Mesendoderm (in vitro differentiated cells): ENCODE results near the gene TMEM169.

Source experiments
- DNase-seq: peaks from one replicate; pipeline ENCODE4 v3.0.0; 2013
- H2AK5ac ChIP-seq: 2 replicates; pipeline ENCODE4 v1.6.1; 2013; ENCODE audit warnings: low read length, inconsistent platforms
- H2BK120ac ChIP-seq: 2 replicates; pipeline ENCODE4 v1.6.1; 2013; ENCODE audit warnings: low read depth, mild to moderate bottlenecking, low read length, moderate library complexity, mixed read lengths
- H2BK15ac ChIP-seq: replicated peaks from 2 replicates; pipeline ENCODE4 v1.6.1; 2013; ENCODE audit warnings: low read depth, mild to moderate bottlenecking, moderate library complexity
- H2BK5ac ChIP-seq: 2 replicates; pipeline ENCODE4 v1.6.1; 2013; ENCODE audit warnings: low read length, inconsistent platforms
- H3K18ac ChIP-seq: 2 replicates; pipeline ENCODE4 v1.6.1; 2013; ENCODE audit warnings: mild to moderate bottlenecking, low read length, mixed read lengths
- H3K23ac ChIP-seq: one replicate; pipeline ENCODE4 v1.6.1; 2013; ENCODE audit warnings: low read length
- H3K27ac ChIP-seq: 2 replicates; pipeline ENCODE4 v1.5.1; 2013; ENCODE audit warnings: low read depth, mild to moderate bottlenecking, inconsistent platforms, low read length, moderate library complexity
- H3K27me3 ChIP-seq: 2 replicates; pipeline ENCODE4 v1.6.1; 2013; ENCODE audit warnings: low read length, control low read depth, mild to moderate bottlenecking, inconsistent platforms; ENCODE audit not compliant: insufficient read depth, poor library complexity
- H3K36me3 ChIP-seq: 2 replicates; pipeline ENCODE4 v1.6.1; 2013; ENCODE audit warnings: low read length, inconsistent platforms; ENCODE audit not compliant: control insufficient read depth, insufficient read depth
- H3K4ac ChIP-seq: one replicate; pipeline ENCODE4 v1.6.1; 2013; ENCODE audit warnings: low read depth, mild to moderate bottlenecking, low read length, moderate library complexity
- H3K4me1 ChIP-seq: 2 replicates; pipeline ENCODE4 v1.6.1; 2013; ENCODE audit warnings: low read depth, low read length, inconsistent platforms; ENCODE audit not compliant: control insufficient read depth
- H3K4me2 ChIP-seq: 2 replicates; pipeline ENCODE4 v1.6.1; 2013; ENCODE audit warnings: low read length
- H3K4me3 ChIP-seq: 2 replicates; pipeline ENCODE4 v1.5.1; 2013; ENCODE audit warnings: mild to moderate bottlenecking, low read length
- H3K56ac ChIP-seq: one replicate; pipeline ENCODE4 v1.6.1; 2013; ENCODE audit warnings: low read length
- H3K79me1 ChIP-seq: 2 replicates; pipeline ENCODE4 v1.6.1; 2013; ENCODE audit warnings: low read length, inconsistent platforms
- H3K79me2 ChIP-seq: 2 replicates; pipeline ENCODE4 v1.6.1; 2013; ENCODE audit warnings: mild to moderate bottlenecking, low read length; ENCODE audit not compliant: control insufficient read depth, insufficient read depth
- H3K9ac ChIP-seq: 2 replicates; pipeline ENCODE4 v1.6.1; 2013; ENCODE audit warnings: low read length, inconsistent platforms
- H4K5ac ChIP-seq: one replicate; pipeline ENCODE4 v1.6.1; 2013; ENCODE audit warnings: low read length
- H4K8ac ChIP-seq: one replicate; pipeline ENCODE4 v1.6.1; 2013; ENCODE audit warnings: low read depth, mild to moderate bottlenecking, control low read depth, low read length, moderate library complexity
- WGBS: extraction: QIAGEN DNeasy Blood & Tissue Kit; methylation state at CpG from one replicate; pipeline ENCODE4 v1.1.7; 2013; ENCODE audit warnings: low lambda C conversion rate, missing lambda C conversion rate; ENCODE audit not compliant: insufficient coverage; ENCODE audit errors: extremely low coverage; 5-methylcytosine and 5-hydroxymethylcytosine counted together

Gene TMEM169

GRCh38 chr2:216041438-216041837 lies 40.3 kb upstream of the TMEM169 start:
- Histone ChIP-seq H2BK15ac (no peak overlapping the region), H3K4ac (no peak overlapping the region), H4K5ac (no peak overlapping the region), H3K27me3 (no peaks in the 10 kb centered on the region), H2BK120ac (no peak overlapping the region), H3K4me1 (no peaks in the 10 kb centered on the region), H3K4me3 (no peak overlapping the region), H3K4me2 (no peak overlapping the region), H3K56ac (no peak overlapping the region), H3K79me2 (no peaks in the 10 kb centered on the region), H3K23ac (no peak overlapping the region), H3K18ac (no peak overlapping the region), H2AK5ac (no peak overlapping the region), H3K79me1 (no peaks in the 10 kb centered on the region), H4K8ac (no peak overlapping the region), H3K27ac (no peak overlapping the region), H2BK5ac (no peak overlapping the region), H3K9ac (no peak overlapping the region), H3K36me3 (no peaks in the 10 kb centered on the region)
- WGBS = no CpG with 5 or more reads among the region's 2 CpGs
- DNase-seq = no peak

- no peak overlapping the region for H2AK5ac ChIP-seq
- no peaks in the 10 kb centered on the region for H3K36me3 ChIP-seq
- no peaks in the 10 kb centered on the region for H3K27me3 ChIP-seq
- H3K4me3 ChIP-seq = no peak overlapping the region
- H3K4me2 ChIP-seq = no peak overlapping the region
- no peak overlapping the region for H3K27ac ChIP-seq
- no peaks in the 10 kb centered on the region for H3K79me2 ChIP-seq
- WGBS = no CpG with 5 or more reads among the region's 5 CpGs
- H3K56ac ChIP-seq = no peak overlapping the region
- H2BK15ac ChIP-seq = no peak overlapping the region
- H2BK5ac ChIP-seq = no peak overlapping the region
- no peak overlapping the region for H3K9ac ChIP-seq
- H2BK120ac ChIP-seq = no peak overlapping the region
- no peak overlapping the region for H3K4ac ChIP-seq
- H3K23ac ChIP-seq = no peak overlapping the region
- H3K4me1 ChIP-seq = no peaks in the 10 kb centered on the region
- DNase-seq = no peak
- H4K8ac ChIP-seq = no peak overlapping the region
- no peak overlapping the region for H4K5ac ChIP-seq
- H3K18ac ChIP-seq = no peak overlapping the region
- no peaks in the 10 kb centered on the region for H3K79me1 ChIP-seq
Observed at GRCh38 chr2:216043949-216044348, 37.8 kb upstream of the TMEM169 start.

GRCh38 chr2:216044883-216045486 lies 36.7 kb upstream of the TMEM169 start:
- Histone ChIP-seq H4K5ac (no peak overlapping the region), H3K4ac (no peak overlapping the region), H3K9ac (no peak overlapping the region), H3K79me1 (no peaks in the 10 kb centered on the region), H2BK15ac (no peak overlapping the region), H2BK120ac (no peak overlapping the region), H3K27ac (no peak overlapping the region), H3K4me1 (no peaks in the 10 kb centered on the region), H3K79me2 (no peaks in the 10 kb centered on the region), H3K36me3 (no peaks in the 10 kb centered on the region), H2AK5ac (no peak overlapping the region), H4K8ac (no peak overlapping the region), H2BK5ac (no peak overlapping the region), H3K27me3 (no peaks in the 10 kb centered on the region), H3K4me3 (no peak overlapping the region), H3K4me2 (no peak overlapping the region), H3K23ac (no peak overlapping the region), H3K56ac (no peak overlapping the region), H3K18ac (no peak overlapping the region)
- no peak for DNase-seq
- WGBS = no CpG with 5 or more reads among the region's 5 CpGs

GRCh38 chr2:216047397-216047796 lies 34.3 kb upstream of the TMEM169 start:
- Histone ChIP-seq H3K36me3 (no peaks in the 10 kb centered on the region), H2AK5ac (no peak overlapping the region), H3K79me2 (no peaks in the 10 kb centered on the region), H3K56ac (no peak overlapping the region), H4K5ac (no peak overlapping the region), H3K79me1 (no peaks in the 10 kb centered on the region), H3K4ac (no peak overlapping the region), H3K23ac (no peak overlapping the region), H3K4me2 (no peak overlapping the region), H3K18ac (no peak overlapping the region), H3K9ac (no peak overlapping the region), H3K4me1 (no peaks in the 10 kb centered on the region), H3K27ac (no peak overlapping the region), H2BK5ac (no peak overlapping the region), H2BK15ac (no peak overlapping the region), H3K4me3 (no peak overlapping the region), H3K27me3 (no peaks in the 10 kb centered on the region), H4K8ac (no peak overlapping the region), H2BK120ac (no peak overlapping the region)
- WGBS = no CpG with 5 or more reads among the region's 2 CpGs
- DNase-seq = no peak

- Histone ChIP-seq H3K4me1 (no peaks in the 10 kb centered on the region), H3K79me1 (no peaks in the 10 kb centered on the region), H3K4ac (no peak overlapping the region), H3K79me2 (no peaks in the 10 kb centered on the region), H2AK5ac (no peak overlapping the region), H4K8ac (no peak overlapping the region), H3K27ac (no peak overlapping the region), H2BK120ac (no peak overlapping the region), H3K4me2 (no peak overlapping the region), H2BK15ac (no peak overlapping the region), H3K18ac (no peak overlapping the region), H3K27me3 (no peaks in the 10 kb centered on the region), H4K5ac (no peak overlapping the region), H3K9ac (no peak overlapping the region), H3K56ac (no peak overlapping the region), H2BK5ac (no peak overlapping the region), H3K23ac (no peak overlapping the region), H3K36me3 (no peaks in the 10 kb centered on the region), H3K4me3 (no peak overlapping the region)
- no peak for DNase-seq
- no CpG with 5 or more reads among the region's 2 CpGs for WGBS
Observed at GRCh38 chr2:216049452-216049851, 32.3 kb upstream of the TMEM169 start.

- H4K8ac ChIP-seq = no peak overlapping the region
Observed at GRCh38 chr2:216051350-216051749, 30.4 kb upstream of the TMEM169 start.

More at GRCh38 chr2:216051350-216051749, 30.4 kb upstream of the TMEM169 start:
- Histone ChIP-seq H3K27me3 (no peaks in the 10 kb centered on the region), H3K4me3 (no peak overlapping the region), H3K79me2 (no peaks in the 10 kb centered on the region), H3K18ac (no peak overlapping the region), H3K36me3 (no peaks in the 10 kb centered on the region), H3K4me1 (no peaks in the 10 kb centered on the region), H2AK5ac (no peak overlapping the region), H3K4ac (no peak overlapping the region), H4K5ac (no peak overlapping the region), H3K23ac (no peak overlapping the region), H2BK5ac (no peak overlapping the region), H2BK120ac (no peak overlapping the region), H3K56ac (no peak overlapping the region), H3K27ac (no peak overlapping the region), H3K4me2 (no peak overlapping the region), H2BK15ac (no peak overlapping the region), H3K9ac (no peak overlapping the region), H3K79me1 (no peaks in the 10 kb centered on the region)
- no peak for DNase-seq
- no CpG with 5 or more reads among the region's 3 CpGs for WGBS
